WTC11 (cell line): Measurements from ENCODE around the gene WFS1.

Experiments
- CREB1 ChIP-seq: sonication (generic); formaldehyde crosslinking; IDR thresholded peaks from 2 replicates; pipeline ENCODE4 v1.8.0; 2023; ENCODE audit warnings: mild to moderate bottlenecking, missing genetic modification reagents
- ESRRA ChIP-seq: sonication (generic); formaldehyde crosslinking; IDR thresholded peaks from 2 replicates; pipeline ENCODE4 v1.8.1; 2022; ENCODE audit warnings: mild to moderate bottlenecking, missing genetic modification reagents, borderline replicate concordance
- IRF2 ChIP-seq: sonication (generic); formaldehyde crosslinking; IDR thresholded peaks from 2 replicates; pipeline ENCODE4 v1.8.0; 2022; ENCODE audit warnings: low read depth, missing genetic modification reagents, borderline replicate concordance
- TF ChIP-seq, protein P1 (sequence below): fragments of 200-600 bp; IDR thresholded peaks from 2 replicates; pipeline ENCODE4 v1.8.0; 2022; ENCODE audit warnings: antibody characterized with exemption
- TF ChIP-seq, protein P2 (sequence below): fragments of 250-450 bp; sonication (Bioruptor Pico); IDR thresholded peaks from 2 replicates; pipeline ENCODE4 v1.9.0; 2021; ENCODE audit warnings: mild to moderate bottlenecking, borderline replicate concordance
- TF ChIP-seq, protein P3 (sequence below): sonication (generic); formaldehyde crosslinking; IDR thresholded peaks from 2 replicates; pipeline ENCODE4 v1.8.0; 2023; ENCODE audit warnings: missing genetic modification reagents
- TF ChIP-seq, protein P4 (sequence below): sonication (generic); formaldehyde crosslinking; IDR thresholded peaks from 2 replicates; pipeline ENCODE4 v1.8.1; 2023; ENCODE audit warnings: mild to moderate bottlenecking, missing genetic modification reagents

DNA sequence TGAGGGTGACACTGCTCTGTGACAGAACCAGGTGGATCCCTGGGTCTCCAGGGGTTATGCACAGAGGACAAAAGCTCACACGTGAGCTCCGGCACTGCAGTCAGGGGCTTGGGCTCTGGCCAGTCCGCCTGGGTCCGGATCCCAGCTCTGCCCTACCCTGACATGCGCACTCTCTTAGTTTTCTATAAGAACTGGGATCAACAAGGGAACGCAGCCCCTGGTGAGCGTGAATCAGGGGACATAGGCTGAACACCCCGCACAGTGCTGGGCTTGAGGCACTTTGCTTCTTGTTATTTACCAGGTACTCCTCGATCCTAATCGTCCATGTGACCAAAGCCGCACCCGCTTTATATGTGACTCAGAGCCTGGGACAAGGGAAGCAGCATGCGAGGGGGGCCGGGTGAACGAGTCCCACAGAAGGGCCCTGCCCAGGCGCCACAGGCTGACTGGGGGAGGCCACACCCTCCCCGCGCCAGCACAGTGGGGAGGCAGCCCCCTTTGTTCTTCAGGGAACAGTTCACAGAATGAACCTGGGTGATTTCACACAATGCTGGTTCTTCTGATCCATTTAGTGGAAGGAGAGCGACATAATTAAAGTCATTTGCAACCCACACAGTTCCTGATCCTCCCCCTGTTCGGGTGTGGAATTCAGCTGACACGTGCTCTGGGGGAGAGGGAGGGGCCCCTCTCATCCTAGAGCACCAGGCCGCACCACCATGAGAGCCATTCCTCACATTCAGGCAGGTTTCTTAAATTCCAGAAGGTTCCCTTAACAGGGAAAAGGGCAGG lies 55.5 kb downstream of the WFS1 start:
- no peak for TF ChIP-seq ESRRA (CRISPR knock-in tag)
- TF ChIP-seq, protein P1, sequence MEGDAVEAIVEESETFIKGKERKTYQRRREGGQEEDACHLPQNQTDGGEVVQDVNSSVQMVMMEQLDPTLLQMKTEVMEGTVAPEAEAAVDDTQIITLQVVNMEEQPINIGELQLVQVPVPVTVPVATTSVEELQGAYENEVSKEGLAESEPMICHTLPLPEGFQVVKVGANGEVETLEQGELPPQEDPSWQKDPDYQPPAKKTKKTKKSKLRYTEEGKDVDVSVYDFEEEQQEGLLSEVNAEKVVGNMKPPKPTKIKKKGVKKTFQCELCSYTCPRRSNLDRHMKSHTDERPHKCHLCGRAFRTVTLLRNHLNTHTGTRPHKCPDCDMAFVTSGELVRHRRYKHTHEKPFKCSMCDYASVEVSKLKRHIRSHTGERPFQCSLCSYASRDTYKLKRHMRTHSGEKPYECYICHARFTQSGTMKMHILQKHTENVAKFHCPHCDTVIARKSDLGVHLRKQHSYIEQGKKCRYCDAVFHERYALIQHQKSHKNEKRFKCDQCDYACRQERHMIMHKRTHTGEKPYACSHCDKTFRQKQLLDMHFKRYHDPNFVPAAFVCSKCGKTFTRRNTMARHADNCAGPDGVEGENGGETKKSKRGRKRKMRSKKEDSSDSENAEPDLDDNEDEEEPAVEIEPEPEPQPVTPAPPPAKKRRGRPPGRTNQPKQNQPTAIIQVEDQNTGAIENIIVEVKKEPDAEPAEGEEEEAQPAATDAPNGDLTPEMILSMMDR, result no peak
- TF ChIP-seq, protein P2, sequence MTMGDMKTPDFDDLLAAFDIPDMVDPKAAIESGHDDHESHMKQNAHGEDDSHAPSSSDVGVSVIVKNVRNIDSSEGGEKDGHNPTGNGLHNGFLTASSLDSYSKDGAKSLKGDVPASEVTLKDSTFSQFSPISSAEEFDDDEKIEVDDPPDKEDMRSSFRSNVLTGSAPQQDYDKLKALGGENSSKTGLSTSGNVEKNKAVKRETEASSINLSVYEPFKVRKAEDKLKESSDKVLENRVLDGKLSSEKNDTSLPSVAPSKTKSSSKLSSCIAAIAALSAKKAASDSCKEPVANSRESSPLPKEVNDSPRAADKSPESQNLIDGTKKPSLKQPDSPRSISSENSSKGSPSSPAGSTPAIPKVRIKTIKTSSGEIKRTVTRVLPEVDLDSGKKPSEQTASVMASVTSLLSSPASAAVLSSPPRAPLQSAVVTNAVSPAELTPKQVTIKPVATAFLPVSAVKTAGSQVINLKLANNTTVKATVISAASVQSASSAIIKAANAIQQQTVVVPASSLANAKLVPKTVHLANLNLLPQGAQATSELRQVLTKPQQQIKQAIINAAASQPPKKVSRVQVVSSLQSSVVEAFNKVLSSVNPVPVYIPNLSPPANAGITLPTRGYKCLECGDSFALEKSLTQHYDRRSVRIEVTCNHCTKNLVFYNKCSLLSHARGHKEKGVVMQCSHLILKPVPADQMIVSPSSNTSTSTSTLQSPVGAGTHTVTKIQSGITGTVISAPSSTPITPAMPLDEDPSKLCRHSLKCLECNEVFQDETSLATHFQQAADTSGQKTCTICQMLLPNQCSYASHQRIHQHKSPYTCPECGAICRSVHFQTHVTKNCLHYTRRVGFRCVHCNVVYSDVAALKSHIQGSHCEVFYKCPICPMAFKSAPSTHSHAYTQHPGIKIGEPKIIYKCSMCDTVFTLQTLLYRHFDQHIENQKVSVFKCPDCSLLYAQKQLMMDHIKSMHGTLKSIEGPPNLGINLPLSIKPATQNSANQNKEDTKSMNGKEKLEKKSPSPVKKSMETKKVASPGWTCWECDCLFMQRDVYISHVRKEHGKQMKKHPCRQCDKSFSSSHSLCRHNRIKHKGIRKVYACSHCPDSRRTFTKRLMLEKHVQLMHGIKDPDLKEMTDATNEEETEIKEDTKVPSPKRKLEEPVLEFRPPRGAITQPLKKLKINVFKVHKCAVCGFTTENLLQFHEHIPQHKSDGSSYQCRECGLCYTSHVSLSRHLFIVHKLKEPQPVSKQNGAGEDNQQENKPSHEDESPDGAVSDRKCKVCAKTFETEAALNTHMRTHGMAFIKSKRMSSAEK (CRISPR knock-in tag), result no peak
- TF ChIP-seq, protein P3, sequence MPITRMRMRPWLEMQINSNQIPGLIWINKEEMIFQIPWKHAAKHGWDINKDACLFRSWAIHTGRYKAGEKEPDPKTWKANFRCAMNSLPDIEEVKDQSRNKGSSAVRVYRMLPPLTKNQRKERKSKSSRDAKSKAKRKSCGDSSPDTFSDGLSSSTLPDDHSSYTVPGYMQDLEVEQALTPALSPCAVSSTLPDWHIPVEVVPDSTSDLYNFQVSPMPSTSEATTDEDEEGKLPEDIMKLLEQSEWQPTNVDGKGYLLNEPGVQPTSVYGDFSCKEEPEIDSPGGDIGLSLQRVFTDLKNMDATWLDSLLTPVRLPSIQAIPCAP (CRISPR knock-in tag), result no peak
- TF ChIP-seq CREB1, result no peak
- no peak for TF ChIP-seq IRF2 (CRISPR knock-in tag)
- TF ChIP-seq, protein P4, sequence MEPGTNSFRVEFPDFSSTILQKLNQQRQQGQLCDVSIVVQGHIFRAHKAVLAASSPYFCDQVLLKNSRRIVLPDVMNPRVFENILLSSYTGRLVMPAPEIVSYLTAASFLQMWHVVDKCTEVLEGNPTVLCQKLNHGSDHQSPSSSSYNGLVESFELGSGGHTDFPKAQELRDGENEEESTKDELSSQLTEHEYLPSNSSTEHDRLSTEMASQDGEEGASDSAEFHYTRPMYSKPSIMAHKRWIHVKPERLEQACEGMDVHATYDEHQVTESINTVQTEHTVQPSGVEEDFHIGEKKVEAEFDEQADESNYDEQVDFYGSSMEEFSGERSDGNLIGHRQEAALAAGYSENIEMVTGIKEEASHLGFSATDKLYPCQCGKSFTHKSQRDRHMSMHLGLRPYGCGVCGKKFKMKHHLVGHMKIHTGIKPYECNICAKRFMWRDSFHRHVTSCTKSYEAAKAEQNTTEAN (CRISPR knock-in tag), result no peak
